DND-41 (cell line): Measurements from ENCODE around the gene CFAP77.

Source experiments
- CTCF ChIP-seq: IDR thresholded peaks from 2 replicates; pipeline ENCODE4 v1.5.1; 2012; ENCODE audit warnings: borderline replicate concordance, low read length, moderate library complexity, mild to moderate bottlenecking; ENCODE audit not compliant: poor library complexity, severe bottlenecking; ENCODE audit errors: extremely low read depth
- EZH2 ChIP-seq: IDR thresholded peaks from 3 replicates; pipeline ENCODE4 v1.6.1; 2012; ENCODE audit warnings: borderline replicate concordance, low read depth, mild to moderate bottlenecking, moderate library complexity, low read length, inconsistent platforms; ENCODE audit not compliant: severe bottlenecking

GRCh38 chr9:132597073-132597775, 187.2 kb downstream of the CFAP77 start:
- TF ChIP-seq EZH2, result no peak
- no peak for TF ChIP-seq CTCF
